Kidney (tissue), 14 donors: ENCODE results near the gene RIMBP2. TPM values are rescaled to one million over a fixed set of nuclear protein-coding genes. Genes with fewer than 3 reads are reported as not detected.
A peak's percentile ranks its signal among the peaks of the same experiment; 100 is the strongest.

Experiments
- DNase-seq, 5 donors: peaks; one replicate each; pipeline ENCODE4 v3.0.0-alpha.2; 2013 to 2020
- FAIRE-seq: peaks from 2 replicates; lab custom pipeline; 2012; peaks lifted over from hg19 to GRCh38; lab: Jason Lieb, UNC
- H3K27ac ChIP-seq, 2 donors: one replicate each; pipeline ENCODE4 v1.7.0; 2013; ENCODE audit warnings: low read depth in 2 of 2, low read length in 2 of 2, inconsistent platforms in 1 of 2
- H3K27me3 ChIP-seq: one replicate; pipeline ENCODE4 v1.7.1; 2013; ENCODE audit warnings: low read length, inconsistent platforms; ENCODE audit not compliant: control insufficient read depth, insufficient read depth
- H3K36me3 ChIP-seq, 3 donors: one replicate each; pipeline versions ENCODE4 v1.7.0 to v1.7.1; 2013; ENCODE audit warnings: low read length in 3 of 3, control low read depth in 1 of 3, inconsistent platforms in 1 of 3; ENCODE audit not compliant: insufficient read depth in 3 of 3, control insufficient read depth in 2 of 3
- H3K4me1 ChIP-seq, 3 donors: one replicate each; pipeline versions ENCODE4 v1.7.0 to v1.7.1; 2013; ENCODE audit warnings: low read length in 3 of 3, inconsistent platforms in 1 of 3, low read depth in 1 of 3; ENCODE audit not compliant: control insufficient read depth in 2 of 3, insufficient read depth in 2 of 3
- H3K4me3 ChIP-seq, 3 donors: one replicate each; pipeline versions ENCODE4 v1.7.0 to v1.8.1; 2013; ENCODE audit warnings: low read length in 3 of 3, control low read depth in 1 of 3, inconsistent platforms in 1 of 3
- H3K9ac ChIP-seq, 3 donors: one replicate each; pipeline versions ENCODE4 v1.7.0 to v1.7.1; 2013; ENCODE audit warnings: low read length in 3 of 3, control low read depth in 1 of 3, inconsistent platforms in 1 of 3
- H3K9me3 ChIP-seq, 3 donors: one replicate each; pipeline versions ENCODE4 v1.7.0 to v1.7.1; 2013; ENCODE audit warnings: low read length in 3 of 3, control low read depth in 1 of 3, inconsistent platforms in 1 of 3; ENCODE audit not compliant: control insufficient read depth in 2 of 3, insufficient read depth in 1 of 3
- intact Hi-C: fragments of 100-400 bp; cut with DNase I; formaldehyde crosslinking; loops from one replicate; pipeline ENCODE4 v1.11.1; 2022
- polyA plus RNA-seq: library from polyadenylated mRNA; stranded (reverse); fragments of 350-450 nt; fragmentation: Illumina TruSeq; extraction: RNeasy Lipid Tissue Mini Kit (QIAGEN cat#74804); gene quantifications from one replicate; pipeline ENCODE4 v1.2.3, GENCODE V29; 2014; ENCODE audit warnings: low read depth, low replicate concordance; ENCODE audit not compliant: insufficient read depth
- total RNA-seq: library from RNA; stranded (reverse); fragmentation: NEBNext Ultra II Directional; extraction: Animal tissue kit (Norgen Biotek cat#: 25700); gene quantifications from one replicate; pipeline ENCODE4 v1.2.1, GENCODE V29; 2021
- TF ChIP-seq, protein P1 (sequence below): IDR thresholded peaks from 3 replicates; pipeline ENCODE4 v1.5.1; 2012; ENCODE audit warnings: mild to moderate bottlenecking, moderate library complexity, borderline replicate concordance; ENCODE audit not compliant: insufficient read depth; ENCODE audit errors: extremely low read depth
- donor health status: control.
- donor health status: control.
- donor health status: control.
- donor health status: control.
- donor health status: control.
- donor health status: DM: yes; HTN: yes; CAD: no.
- donor health status: Normal renal cell carcinoma (clear cell type).

The RIMBP2 gene
- total and polyA plus RNA-seq, 2 donors from 2014 or later = 2.8 to 51.7 TPM

- DNase-seq = peak in 1 of 5 donors; percentile 32
- FAIRE-seq = no peak
- Histone ChIP-seq H3K36me3 (no peaks in the 10 kb centered on the region), H3K9me3 (no peaks in the 10 kb centered on the region), H3K9ac (no peak overlapping the region), H3K4me1 (peaks cover 0 to 2% (median 0%) of the 10 kb centered on the region in 3 donors), H3K27me3 (no peaks in the 10 kb centered on the region), H3K4me3 (no peak overlapping the region), H3K27ac (no peak overlapping the region)
- intact Hi-C loops = no loop called here
- TF ChIP-seq, protein P1, sequence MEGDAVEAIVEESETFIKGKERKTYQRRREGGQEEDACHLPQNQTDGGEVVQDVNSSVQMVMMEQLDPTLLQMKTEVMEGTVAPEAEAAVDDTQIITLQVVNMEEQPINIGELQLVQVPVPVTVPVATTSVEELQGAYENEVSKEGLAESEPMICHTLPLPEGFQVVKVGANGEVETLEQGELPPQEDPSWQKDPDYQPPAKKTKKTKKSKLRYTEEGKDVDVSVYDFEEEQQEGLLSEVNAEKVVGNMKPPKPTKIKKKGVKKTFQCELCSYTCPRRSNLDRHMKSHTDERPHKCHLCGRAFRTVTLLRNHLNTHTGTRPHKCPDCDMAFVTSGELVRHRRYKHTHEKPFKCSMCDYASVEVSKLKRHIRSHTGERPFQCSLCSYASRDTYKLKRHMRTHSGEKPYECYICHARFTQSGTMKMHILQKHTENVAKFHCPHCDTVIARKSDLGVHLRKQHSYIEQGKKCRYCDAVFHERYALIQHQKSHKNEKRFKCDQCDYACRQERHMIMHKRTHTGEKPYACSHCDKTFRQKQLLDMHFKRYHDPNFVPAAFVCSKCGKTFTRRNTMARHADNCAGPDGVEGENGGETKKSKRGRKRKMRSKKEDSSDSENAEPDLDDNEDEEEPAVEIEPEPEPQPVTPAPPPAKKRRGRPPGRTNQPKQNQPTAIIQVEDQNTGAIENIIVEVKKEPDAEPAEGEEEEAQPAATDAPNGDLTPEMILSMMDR = no peak
These were observed 5.9 kb downstream of the RIMBP2 start for GRCh38 chr12:130709971-130710732.

DNA sequence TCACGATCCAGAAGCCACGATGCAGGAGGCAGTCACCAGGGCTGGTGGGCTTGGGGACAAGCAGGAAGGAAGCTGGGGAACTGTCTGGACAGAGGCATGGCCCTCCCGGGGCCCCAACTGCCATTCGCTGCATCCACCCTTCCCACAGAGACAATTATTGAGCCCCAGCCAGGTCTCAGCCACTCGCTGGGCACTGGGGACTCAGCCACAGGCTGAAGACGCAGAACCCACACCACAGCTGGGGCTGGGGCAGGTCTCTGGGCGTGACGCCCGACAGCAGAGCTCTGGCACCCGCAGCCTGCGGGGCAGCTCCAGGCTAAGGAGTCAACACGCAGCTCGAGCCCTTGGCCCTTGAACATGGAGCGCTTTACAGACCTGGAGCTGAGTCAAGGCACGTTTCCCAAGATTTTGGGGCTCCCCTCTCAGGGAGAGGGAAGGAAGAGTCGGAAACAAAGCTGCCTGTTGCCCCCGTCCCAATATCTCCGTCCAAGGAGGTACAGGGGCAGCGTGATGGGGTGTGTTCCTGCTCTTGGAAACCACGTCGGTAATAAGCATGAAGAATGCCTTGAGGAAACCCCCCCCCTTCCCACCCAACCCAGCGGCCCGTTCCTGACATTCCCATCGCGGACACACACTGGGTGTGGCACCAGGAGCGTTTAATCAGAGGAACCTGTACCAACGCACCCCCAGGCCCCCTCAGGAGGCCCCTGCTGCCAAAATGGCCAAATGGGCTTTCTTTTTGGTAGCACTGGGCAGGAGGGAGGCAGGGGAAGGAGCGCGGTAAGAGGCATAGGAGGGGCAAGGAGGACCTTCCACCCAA, 6.7 kb downstream of the RIMBP2 start:
- Histone ChIP-seq H3K4me3 (no peak overlapping the region), H3K9me3 (no peaks in the 10 kb centered on the region), H3K9ac (no peak overlapping the region), H3K27me3 (no peaks in the 10 kb centered on the region), H3K27ac (no peak overlapping the region), H3K4me1 (no peaks in the 10 kb centered on the region), H3K36me3 (no peaks in the 10 kb centered on the region)
- DNase-seq = peak in 1 of 5 donors; percentile 21
- TF ChIP-seq, protein P1 = no peak
- FAIRE-seq = no peak
- intact Hi-C loops = no loop called here

- peak in 1 of 5 donors; percentile 52 for DNase-seq
- Histone ChIP-seq H3K9me3 (no peaks in the 10 kb centered on the region), H3K27ac (no peak overlapping the region), H3K4me1 (no peaks in the 10 kb centered on the region), H3K4me3 (no peak overlapping the region), H3K36me3 (no peaks in the 10 kb centered on the region), H3K9ac (no peak overlapping the region), H3K27me3 (no peaks in the 10 kb centered on the region)
- TF ChIP-seq, protein P1 = no peak
- no peak for FAIRE-seq
- intact Hi-C loops = no loop called here
These were observed 7.5 kb downstream of the RIMBP2 start for GRCh38 chr12:130708648-130709047.
